Stimulated activated CD4-positive, alpha-beta T cell treated with anti-CD3 and anti-CD28 coated beads, TNF-alpha, amount 100 ng/mL, for 4 hours (primary cell): ENCODE measurements around the gene VAV3.

ENCODE experiments used
- DNase-seq, 3 experiments: peaks; one replicate each; pipeline ENCODE4 v3.0.0-alpha.2; 2020; ENCODE audit warnings: low read depth in 3 of 3

VAV3 gene

DNA sequence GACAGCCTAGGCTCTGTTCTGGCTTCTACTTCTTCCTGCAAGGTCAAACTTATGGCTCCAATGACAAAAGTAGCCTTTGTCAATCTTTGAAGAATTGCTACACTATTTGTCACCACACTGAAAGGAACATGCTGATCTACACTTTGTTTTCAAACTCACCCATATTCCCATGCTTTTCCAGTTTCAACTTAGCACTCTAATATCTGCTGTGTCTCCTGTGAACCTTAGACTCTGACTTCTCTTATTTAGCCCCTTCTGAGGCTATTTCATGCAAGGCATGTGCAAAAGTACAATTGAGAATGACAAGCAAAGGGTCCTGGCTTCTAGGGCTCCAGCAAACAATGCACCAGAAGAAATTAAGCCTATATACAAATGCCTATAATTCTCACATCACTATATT lies 374.9 kb downstream of the VAV3 start:
- DNase-seq, result no peak

DNA sequence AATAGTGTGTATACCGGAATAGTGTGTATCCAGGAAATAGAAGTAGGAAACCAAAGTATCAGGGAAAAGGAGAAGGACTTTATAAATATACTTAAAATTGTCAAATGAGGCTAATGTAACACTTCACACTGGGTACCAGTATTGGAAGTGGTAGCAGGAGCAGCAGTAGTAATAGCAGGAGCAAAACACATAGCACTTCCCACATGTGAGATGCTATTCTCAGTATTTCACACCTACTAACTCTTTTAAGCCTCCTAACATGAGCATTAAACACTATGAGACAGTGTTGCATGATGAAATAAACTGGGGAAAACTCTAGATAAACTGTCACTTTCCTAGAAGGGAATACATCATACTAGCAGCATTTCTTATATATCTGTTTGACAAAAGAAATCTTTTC lies 376.7 kb downstream of the VAV3 start:
- no peak for DNase-seq

DNA sequence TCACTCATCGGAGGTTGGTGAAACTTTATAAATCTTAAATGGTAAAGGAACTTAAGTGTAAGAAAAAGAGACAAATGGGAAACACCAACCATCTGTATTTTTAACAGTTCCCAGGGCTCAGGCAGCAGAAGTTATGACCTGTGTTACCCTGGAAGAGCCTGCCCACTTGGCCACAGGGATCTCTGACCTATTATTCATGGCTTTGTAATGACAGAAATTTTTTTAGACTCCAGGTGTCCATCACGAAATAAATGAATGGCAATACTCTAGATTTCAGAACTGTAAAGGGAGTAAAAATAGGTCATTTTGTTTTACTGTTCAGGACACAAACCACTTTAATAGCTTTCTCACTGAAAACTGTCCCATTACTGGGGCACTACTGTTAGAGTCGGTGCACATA lies 389.8 kb downstream of the VAV3 start:
- DNase-seq, result no peak

DNA sequence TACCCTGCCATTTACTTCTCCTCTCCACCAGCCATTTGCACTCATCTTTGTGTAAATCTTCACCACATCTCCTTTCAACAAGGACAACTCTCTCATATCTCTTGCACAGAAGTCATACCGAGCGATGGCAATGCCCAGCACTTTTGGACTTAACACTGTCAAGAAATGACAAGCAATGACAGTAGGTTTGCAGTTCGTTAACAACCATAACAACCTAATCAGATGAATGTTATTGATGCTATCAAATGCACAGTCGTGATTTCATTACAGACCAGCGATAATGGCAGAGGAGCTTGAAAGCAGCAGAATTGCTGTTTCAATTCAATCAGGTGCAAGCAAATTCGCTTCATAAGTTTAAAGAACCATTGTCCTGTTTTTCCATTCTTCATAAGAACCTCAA lies 390.9 kb downstream of the VAV3 start:
- DNase-seq, result no peak

DNA sequence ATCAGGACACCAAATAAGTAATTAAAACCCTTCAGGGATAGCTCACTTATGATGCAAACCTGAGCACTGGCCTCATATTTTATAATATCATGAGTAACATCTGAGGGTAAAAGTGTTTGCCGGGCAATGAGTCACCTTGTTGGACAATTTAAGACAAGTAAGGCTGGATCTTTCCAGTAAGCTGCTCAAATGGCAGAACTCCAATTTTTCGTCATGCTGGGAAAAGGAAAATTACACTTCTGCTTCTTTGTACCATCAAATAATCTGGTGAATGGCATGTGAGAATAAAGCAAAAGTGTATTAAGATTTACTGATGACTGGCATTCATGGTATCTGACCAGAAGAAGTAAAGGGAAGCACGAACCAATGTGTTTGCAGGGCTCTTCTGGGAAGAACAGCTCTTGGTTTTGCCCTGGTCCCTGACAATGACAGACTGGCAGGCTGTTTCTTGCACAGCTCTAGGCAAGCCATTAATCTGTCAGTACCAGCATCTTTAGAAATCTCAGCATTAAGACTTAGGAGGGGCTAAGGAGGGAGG lies 392.2 kb downstream of the VAV3 start:
- DNase-seq, result no peak

DNA sequence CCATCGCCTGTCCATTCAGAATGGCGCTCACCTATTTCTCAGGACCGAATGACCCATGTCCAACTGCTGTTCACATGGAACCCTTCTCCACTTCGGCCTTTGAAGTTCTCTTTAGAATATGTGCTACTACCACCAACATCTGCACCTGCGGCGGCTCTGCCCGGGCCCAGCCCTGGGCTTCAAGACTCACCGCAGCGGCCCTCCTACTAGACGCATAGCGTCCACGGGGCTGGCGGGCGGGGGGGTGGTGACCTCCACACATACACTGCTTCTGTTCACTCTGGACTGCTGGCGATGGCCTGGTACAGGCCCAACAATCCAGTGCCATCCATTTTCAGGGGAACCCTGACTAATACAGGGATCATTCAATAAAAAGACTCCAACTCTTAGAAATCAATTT lies 394.2 kb downstream of the VAV3 start:
- DNase-seq, result no peak

DNA sequence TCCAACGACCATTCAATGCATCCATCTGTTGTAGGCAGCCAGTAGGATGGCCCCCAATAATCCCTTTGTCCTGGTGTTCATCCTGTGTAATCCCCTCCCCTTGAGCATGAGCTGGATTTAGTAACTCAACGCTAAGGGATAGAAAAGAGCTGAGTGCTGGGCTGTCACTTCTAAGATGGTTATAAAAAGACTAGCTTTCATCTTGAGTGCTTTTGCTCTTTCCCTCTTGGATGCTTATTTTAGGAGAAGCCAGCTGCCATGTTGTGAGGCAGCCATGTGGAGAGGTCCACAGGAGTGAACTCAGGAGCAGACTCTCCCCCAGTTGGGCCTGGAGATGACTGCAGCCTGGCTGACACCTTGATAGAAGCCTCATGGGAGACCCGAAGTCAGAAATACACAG lies 401.5 kb downstream of the VAV3 start:
- no peak for DNase-seq

DNA sequence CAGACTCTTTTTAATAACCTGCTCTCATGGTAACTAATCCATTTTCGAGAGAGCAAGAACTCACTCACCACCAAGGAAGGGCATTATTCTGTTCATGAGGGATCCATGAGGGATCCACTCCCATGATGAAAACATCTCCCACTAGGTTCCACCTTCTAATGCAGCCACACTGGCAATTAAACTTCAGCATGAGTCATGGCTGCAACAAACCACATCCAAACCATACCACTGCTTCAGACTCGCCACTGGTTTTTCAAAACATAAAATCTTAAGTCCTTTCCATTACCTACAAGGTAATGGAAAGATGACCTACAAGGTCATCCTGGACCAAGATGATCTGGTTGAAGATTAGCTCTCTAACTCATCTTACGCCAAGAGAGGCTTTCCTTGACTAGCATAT lies 405.1 kb downstream of the VAV3 start:
- DNase-seq, result no peak

DNA sequence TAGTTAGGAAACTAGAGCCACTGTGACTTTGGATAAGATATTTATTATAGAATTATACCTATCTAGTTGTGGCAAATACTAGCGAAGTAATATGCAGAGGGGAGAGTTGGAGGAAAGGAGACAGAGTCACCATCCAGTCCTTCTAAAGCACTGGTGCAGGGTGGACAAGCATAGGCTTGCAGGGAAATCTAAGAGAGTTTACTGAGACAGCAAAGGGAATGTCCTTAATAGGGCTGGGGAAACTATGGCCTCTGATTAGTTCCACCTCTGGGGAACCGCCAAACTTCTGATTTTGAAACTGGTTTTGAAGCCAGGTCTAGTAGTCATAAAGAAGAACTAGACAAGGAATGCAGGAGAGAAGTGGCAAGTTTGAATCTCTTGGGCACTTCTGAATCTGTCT lies 407.9 kb downstream of the VAV3 start:
- no peak for DNase-seq

DNA sequence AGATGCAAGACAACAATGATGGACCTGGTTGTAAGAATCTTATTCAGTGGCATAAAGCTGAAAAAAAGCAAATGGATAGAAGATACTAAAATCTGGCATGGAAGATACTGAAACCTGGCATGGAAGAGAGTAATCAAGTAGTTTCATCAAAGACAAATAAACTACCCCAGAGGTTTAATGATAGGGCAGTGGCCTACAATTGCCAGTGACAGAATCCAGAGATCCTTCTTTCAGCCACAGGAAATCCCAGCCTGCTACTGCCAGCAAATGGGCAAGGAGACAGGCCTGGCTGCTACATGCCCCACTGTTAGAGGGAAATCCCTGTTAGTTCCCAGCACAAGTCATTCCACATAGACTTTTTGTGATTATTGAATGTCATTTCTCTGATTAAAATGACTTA lies 409.4 kb downstream of the VAV3 start:
- no peak for DNase-seq

DNA sequence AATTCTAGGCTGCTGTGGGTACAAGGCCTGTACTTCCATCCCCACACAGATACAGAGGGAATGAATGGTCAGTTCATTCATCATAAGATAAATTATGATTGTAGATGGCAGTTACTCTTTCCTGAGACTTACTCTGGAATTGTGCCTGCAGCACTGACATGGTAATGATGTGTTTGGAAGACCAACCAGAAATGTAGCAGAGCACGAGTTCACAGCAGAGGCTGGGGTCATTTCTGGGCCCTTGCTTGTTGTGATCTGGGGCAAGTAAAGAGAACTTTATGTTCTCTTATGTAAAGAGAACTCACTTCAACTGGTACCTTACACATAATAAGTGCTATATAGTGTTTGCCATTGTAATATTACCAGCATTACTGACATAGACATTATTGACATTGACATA lies 412.2 kb downstream of the VAV3 start:
- DNase-seq, result no peak

DNA sequence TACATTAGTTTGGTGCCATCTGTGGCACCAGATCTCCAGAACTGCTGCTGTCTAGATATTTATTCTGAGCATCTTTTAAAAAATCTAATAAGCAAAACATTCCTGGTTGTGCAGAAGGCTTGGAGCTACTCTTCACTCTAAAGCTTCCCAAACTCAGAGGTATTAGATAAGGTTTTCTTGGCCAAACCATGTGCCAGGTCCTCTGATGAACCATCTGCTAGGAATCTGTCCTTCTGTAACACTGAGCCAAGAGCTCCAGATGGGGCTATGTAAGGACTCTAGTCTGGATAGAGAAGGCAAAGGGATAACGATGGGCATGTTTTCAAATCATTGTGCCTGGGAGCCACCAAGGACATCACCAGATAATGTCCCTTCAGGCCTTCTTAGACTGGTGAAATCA lies 413.5 kb downstream of the VAV3 start:
- DNase-seq, result no peak

DNA sequence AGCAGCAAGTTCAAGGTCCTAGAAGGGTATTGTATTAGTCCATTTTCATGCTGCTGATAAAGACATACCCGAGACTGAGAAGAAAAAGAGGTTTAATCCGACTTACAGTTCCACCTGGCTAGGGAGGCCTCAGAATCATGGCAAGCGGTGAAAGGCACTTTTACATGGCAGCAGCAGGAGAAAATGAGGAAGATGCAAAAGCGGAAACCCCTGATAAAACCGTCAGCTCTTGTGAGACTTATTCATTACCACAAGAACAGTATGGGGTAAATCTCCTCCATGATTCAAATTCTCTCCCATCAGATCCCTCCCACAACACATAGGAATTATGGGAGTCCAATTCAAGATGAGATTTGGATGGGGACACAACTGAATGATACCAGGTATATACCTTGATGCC lies 414.6 kb downstream of the VAV3 start:
- DNase-seq, result no peak

DNA sequence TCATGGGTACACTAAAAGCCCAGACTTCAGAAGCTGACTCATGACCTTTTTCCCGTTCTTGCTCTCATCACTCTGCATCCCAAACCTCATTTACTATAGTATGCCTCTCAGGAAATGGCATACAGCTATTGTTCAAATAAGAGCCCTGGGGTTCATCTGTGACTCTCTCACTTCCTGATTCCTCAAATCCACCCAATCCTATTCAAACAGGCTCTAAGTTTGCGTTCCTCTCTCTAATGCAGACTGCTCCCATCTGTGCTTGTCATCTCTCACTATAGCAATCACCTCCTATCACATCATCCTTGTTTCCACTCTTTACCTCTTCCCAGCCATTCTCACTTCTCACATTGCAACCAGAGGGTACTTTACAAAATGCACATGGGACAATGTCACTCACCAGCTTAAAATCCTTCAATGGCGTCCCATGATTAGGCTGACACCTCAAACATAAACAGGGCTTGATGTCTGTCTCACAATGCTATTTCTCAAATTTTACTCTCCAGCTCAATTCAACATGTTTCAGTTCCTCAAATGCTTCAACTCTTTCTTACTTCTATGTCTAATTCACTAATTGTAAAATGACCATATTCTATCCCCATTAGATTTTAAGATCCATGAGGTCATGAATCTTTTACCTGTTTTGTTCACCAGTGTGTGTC lies 415.7 kb downstream of the VAV3 start:
- no peak for DNase-seq

DNA sequence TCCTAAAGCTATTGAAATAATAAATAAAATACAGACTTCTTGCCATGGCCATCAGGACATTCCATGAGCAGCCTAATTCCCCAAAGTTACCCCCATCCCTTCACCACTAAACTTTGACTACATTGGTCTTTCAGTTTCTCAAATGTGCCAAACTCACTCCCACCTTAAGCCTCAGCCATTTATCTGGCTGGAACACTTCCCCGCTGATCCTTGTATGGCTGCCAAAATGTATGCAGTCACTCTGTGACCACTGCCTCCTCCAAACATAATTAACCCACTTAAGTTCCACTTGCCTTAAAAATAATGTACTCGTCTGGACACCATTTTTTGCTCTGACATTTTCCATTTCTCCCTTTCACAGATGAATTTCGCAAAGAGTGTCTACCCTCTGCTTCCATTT lies 416.7 kb downstream of the VAV3 start:
- no peak for DNase-seq

DNA sequence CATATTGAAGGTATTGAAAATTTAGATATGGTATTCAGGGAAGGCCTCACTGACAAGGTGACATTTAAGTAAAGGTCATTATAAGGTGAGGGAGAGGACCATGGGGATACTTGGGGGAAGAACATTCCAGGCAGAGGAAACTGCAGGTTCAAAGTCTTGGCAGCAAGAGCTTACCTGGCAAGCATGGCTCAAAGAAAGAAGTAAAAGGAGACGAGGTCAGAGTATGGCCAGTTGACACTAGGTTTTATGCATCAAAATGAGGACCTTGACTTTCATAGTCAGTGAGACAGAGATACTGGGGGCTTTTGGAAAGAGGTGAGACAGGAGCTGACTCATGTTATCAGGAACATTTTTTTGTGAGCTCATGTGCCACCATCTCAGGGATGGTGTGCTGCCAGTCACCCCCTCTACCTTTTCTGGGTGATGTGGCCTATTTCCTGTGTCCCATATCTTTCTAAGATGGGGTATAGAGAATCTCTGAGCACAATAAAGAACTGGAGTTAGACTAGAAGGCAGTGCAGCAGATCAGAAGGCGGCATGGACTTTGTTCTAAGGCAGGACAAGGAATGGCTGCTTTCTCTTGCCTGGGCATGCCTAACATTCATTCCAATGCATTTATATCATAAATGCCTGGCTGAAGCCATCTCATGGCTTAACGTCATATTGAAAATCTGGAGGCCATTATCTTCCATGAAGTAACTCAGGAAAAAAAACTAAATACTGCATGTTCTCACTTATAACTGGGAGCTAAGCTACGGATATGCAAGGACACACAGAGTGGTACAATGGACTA lies 417.4 kb downstream of the VAV3 start:
- DNase-seq, result no peak

DNA sequence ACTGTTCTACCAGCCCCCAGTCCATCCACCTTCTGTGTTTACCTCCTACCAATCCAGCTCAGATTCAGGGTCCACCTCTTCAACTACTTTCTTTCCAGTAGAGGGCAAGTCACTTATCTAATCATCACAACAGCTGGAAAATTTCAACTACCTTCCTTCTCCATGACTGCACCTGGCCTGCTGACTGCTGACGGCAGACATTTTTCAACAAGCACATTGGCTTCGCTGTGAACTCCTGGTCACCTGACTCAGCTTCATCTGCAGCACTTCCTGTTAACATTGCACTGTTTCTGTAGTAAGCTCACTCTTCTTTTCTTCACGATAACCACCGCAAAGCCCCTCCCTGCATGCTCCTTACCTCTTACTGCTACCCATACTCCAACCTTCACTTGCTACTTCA lies 418.4 kb downstream of the VAV3 start:
- DNase-seq, result no peak

DNA sequence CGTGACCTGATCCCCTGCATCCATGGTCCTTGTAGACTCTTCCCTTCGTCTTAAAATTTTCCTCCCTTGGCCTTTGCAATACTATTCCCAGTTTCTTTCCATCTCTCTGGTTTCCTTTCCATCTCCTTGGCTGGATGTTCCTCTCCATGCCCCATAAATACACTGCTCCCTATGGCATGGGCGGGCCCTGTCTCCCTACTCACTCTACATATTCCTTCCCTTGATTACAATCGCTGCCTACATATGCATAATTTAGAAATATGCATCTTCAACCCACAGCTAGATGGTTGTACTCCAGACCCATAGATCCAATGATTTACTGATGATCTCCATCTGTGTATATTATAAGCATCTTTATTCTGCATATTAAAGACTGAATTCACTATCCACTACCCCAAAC lies 419.1 kb downstream of the VAV3 start:
- DNase-seq, result no peak

DNA sequence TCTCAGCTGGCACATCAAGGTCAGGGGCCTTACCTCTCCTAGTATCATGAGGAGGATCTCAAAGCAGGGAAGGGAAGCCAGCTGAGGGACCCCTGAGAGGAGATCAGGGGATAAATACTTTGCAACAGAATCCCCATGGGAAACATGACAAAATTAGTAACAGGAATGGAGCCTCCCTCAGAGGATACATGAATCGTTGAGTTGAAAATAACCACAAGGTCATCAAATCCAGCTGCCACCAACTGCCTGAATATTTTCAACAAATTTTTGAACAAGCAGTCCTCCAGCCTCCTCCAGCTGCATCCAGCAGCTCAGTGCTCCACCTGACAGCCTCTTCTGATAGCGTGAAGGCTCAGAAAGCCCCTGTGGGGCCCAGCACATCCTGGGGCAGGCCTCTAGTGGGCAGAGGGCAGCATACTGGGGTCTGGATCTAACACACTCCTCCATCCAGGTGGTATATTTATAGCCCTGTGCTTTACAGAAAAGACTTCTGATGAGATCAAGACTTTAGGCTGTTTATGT lies 419.9 kb downstream of the VAV3 start:
- no peak for DNase-seq

DNA sequence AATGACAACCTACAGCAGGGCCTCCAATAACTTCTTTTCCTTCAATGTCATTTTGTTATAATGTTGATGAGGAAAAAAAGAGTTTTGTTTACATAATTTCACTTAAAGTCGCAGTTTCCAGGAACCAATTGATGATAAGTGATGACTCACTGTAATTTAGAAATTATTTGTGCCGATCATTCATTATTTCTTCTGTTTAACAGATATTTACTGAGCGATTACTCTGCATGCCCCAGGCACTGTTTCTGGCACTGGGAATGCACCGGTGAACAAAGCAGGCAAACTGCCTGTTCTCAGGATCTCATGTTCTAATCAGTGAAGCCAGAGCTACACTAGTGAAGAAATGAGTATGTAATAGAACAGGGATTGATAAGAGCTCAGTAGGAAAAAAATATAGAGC lies 420.7 kb downstream of the VAV3 start:
- no peak for DNase-seq

DNA sequence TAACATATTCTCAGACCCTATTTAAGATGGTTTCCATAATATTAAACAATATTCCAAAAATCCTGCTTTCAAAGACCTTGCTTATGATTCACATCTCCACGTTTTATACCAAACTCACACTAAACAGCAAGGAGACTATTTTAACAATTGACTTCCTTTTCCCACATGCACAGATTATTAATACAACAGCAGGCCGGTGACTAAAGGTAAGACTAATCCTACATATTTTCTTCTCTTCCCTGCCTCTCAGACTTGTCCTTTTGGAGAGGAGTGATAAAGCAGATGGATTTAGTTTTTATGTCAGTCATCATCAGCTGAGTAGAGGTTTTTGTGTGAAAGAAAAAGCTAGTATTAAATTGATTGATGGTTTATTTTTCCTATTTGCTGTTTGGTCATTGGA lies 423.6 kb downstream of the VAV3 start:
- DNase-seq, result no peak

DNA sequence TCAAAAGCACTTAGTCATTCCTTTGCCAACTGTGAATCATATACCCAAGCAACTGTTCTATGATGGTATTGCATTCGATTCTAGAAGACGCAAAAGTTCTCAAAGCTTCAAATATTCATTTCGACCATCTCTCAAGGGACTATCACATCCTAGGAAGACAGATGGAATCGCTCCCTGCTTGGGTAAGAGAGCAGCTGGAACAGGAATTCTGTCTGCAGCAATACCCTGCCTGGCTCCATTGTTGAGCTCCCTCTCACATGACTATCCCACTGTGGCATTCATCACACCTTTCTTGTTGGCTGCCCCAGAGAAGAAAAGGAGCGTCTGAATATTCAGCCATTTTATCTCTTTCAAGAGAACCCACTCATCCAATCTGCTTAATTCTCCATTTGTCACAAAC lies 426.5 kb downstream of the VAV3 start:
- DNase-seq, result no peak

DNA sequence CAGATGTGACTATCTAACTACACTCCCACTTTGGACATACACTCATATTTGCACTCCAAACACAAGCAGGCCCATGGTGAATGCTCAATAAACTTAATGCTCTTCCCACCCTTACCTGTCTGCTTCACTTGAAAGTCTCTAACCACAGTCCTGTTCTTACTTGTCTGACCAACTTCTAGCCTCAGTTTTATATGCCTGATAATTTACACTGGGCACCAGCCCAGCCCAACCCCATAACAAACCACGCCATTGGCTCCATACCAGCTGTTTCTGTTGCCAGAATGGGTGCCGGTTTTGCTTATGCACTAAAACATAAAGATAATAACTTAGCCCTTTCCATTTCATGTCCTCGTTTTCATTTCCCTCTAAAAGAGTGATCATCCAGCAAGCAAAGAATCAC lies 428.7 kb downstream of the VAV3 start:
- no peak for DNase-seq
